H1 (cell line): ENCODE measurements around the gene EPHA6. TPM values are rescaled to one million over a fixed set of nuclear protein-coding genes. Genes with fewer than 3 reads are reported as not detected.

Experiments
- E2F6 ChIP-seq: IDR thresholded peaks from 2 replicates; pipeline ENCODE4 v1.6.1; 2012; ENCODE audit warnings: inconsistent platforms
- NANOG ChIP-seq: IDR thresholded peaks from 2 replicates; pipeline ENCODE4 v1.6.1; 2011; ENCODE audit warnings: low read length, low read depth, mild to moderate bottlenecking, inconsistent platforms; ENCODE audit not compliant: insufficient read depth, poor library complexity, severe bottlenecking
- POLR2AphosphoS5 ChIP-seq: IDR thresholded peaks from 2 replicates; pipeline ENCODE4 v1.6.1; 2011; ENCODE audit warnings: low read depth, low read length
- polyA plus RNA-seq, 7 experiments: library from polyadenylated mRNA; depleted of rRNA in 3 of 7; stranded (reverse) in 5 of 7; unstranded in 2 of 7; fragments of >200 nt in 5 of 7; fragments of 200-250 nt in 2 of 7; gene quantifications; 1 replicate in 5 of 7; 2 replicates in 1 of 7; 4 replicates in 1 of 7; pipeline versions ENCODE4 v1.2.1 to v1.2.3, GENCODE V29; 2011 to 2013; ENCODE audit warnings: missing spikeins in 2 of 7, mixed read lengths in 2 of 7
- total RNA-seq: library from RNA; stranded (reverse); fragmentation: NEBNext Ultra II Directional; extraction: Animal tissue kit (Norgen Biotek cat#: 25700); gene quantifications from 2 replicates; pipeline ENCODE4 v1.2.1, GENCODE V29; 2021

Gene EPHA6
- total and polyA plus RNA-seq, 2 of the 8 experiments (the other 6 are each of a cell fraction or from before 2014, with no cell fraction given): 0.83 to 3.2 TPM

- no peak for TF ChIP-seq NANOG
- no peak for TF ChIP-seq E2F6
- no peak for TF ChIP-seq POLR2AphosphoS5
These were observed 874.7 kb downstream of the EPHA6 start (continued) for GRCh38 chr3:97689111-97689510.
